GM15510 (cell line): ENCODE results near the gene CYSLTR1.

Experiments used
- POLR2A ChIP-seq: IDR thresholded peaks from 3 replicates; pipeline ENCODE4 v1.6.1; 2011; ENCODE audit warnings: borderline replicate concordance; ENCODE audit not compliant: insufficient read length; ENCODE audit errors: extremely low read depth

Gene CYSLTR1

GRCh38 chrX:78314561-78314960 lies 12.8 kb downstream of the CYSLTR1 start:
- no peak for TF ChIP-seq POLR2A

- TF ChIP-seq POLR2A, result no peak
These were observed 13.9 kb downstream of the CYSLTR1 start for GRCh38 chrX:78313526-78313925.

- no peak for TF ChIP-seq POLR2A
These were observed 19.7 kb downstream of the CYSLTR1 start for GRCh38 chrX:78307665-78308064.

- TF ChIP-seq POLR2A, result no peak
These were observed 24.3 kb downstream of the CYSLTR1 start for GRCh38 chrX:78303086-78303485.

GRCh38 chrX:78283511-78283910 lies 43.9 kb downstream of the CYSLTR1 start:
- no peak for TF ChIP-seq POLR2A

GRCh38 chrX:78237127-78237526 lies 90.3 kb downstream of the CYSLTR1 start:
- TF ChIP-seq POLR2A, result no peak
